GM19240 (cell line): ENCODE results near the gene PSTPIP1.

Experiments
- DNase-seq: peaks from one replicate; pipeline ENCODE4 v3.0.0; 2011; ENCODE audit warnings: low spot score; ENCODE audit not compliant: insufficient read length

Gene PSTPIP1

GRCh38 chr15:76998663-76999285 lies 3.8 kb downstream of the PSTPIP1 start:
- DNase-seq: no peak

- DNase-seq: no peak
These were observed 5.1 kb downstream of the PSTPIP1 start for GRCh38 chr15:76999996-77000395.

GRCh38 chr15:77001351-77001750 lies 6.4 kb downstream of the PSTPIP1 start:
- DNase-seq: no peak

GRCh38 chr15:77001966-77002365 lies 7.0 kb downstream of the PSTPIP1 start:
- DNase-seq: no peak

- DNase-seq: no peak
These were observed 7.5 kb downstream of the PSTPIP1 start for GRCh38 chr15:77002436-77002835.

GRCh38 chr15:77002954-77003912 lies 8.3 kb downstream of the PSTPIP1 start:
- peak; percentile 53 for DNase-seq

- DNase-seq: no peak
These were observed 9.3 kb downstream of the PSTPIP1 start for GRCh38 chr15:77004189-77004588.

GRCh38 chr15:77009176-77009575 lies 14.2 kb downstream of the PSTPIP1 start:
- no peak for DNase-seq

GRCh38 chr15:77009646-77010311 lies 14.9 kb downstream of the PSTPIP1 start:
- DNase-seq: no peak

GRCh38 chr15:77010312-77010686 lies 15.4 kb downstream of the PSTPIP1 start:
- DNase-seq: no peak

- no peak for DNase-seq
These were observed 15.9 kb downstream of the PSTPIP1 start for GRCh38 chr15:77010857-77011256.

- no peak for DNase-seq
These were observed 17.3 kb downstream of the PSTPIP1 start for GRCh38 chr15:77012117-77012712.

GRCh38 chr15:77012868-77013267 lies 17.9 kb downstream of the PSTPIP1 start:
- DNase-seq: no peak

- DNase-seq: peak; percentile 75
These were observed 18.8 kb downstream of the PSTPIP1 start for GRCh38 chr15:77013776-77014131.

GRCh38 chr15:77014132-77015081 lies 19.5 kb downstream of the PSTPIP1 start:
- DNase-seq: peak; percentile 48

GRCh38 chr15:77015646-77016320 lies 20.9 kb downstream of the PSTPIP1 start:
- no peak for DNase-seq

GRCh38 chr15:77016321-77016695 lies 21.4 kb downstream of the PSTPIP1 start:
- DNase-seq: no peak

- DNase-seq: no peak
These were observed 22.2 kb downstream of the PSTPIP1 start for GRCh38 chr15:77017091-77017660.

- no peak for DNase-seq
These were observed 23.1 kb downstream of the PSTPIP1 start for GRCh38 chr15:77017761-77018720.
